ENCODE data around the gene LRRC4C. TPM values are rescaled to one million over a fixed set of nuclear protein-coding genes. Genes with fewer than 3 reads are reported as not detected.

Gene LRRC4C
- 0.62 TPM for total RNA-seq
- long read RNA-seq, result 0 reads

DNA sequence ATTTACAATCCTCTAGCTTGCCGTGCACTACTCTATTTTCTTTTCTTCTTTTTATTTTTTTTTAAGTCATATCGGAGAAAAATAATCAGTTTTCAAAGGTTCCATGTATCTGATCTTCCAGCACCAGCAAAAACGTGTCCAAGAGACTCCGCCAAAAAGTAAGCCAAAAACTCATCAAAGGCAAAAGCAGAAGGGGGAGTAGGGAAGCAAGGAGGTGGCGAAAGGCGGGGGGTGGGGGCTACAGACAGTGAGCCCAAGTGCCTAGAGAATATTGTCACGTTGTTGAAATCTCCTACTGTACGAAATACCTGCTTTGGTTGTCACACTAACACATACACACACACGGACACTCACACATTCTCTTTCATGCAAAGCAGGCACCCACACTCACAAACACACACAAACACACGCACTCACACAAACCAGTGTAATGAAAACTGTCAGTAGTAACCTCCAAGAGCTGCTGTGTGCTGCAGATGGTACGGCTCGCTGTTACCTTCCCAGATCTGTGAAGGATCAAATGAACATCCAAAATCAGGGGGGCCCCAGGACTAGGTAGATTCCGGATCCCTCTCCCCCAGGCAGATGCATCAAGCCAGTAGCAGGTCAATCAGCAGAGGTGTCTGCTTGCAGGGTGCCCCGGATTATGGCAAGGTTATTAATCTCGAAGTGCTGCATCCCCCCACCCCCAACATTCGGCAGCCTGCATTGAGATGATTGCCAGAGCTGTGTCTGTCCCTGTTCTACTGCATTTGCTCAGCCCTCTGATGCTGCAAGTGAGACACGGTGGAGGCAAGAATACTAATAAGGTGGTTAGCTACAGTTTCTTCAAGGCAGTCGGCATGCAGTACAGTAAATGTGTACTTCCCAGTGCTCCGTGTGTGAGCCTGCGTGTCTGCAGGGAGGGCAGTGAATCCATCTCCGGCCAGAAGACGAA lies at the start of gene LRRC4C:
LRRC4C (minus strand) TSS at position 188 of the 937 bp plus-strand sequence.
- DNase-seq (no peak), ATAC-seq (ENCODE audit: poor library complexity) (no peak)
- intact Hi-C loops (cut with DNase I), result loop anchor here (5.0 kb wide), 1 partner anchor 1828 kb away; no protein-coding TSS in a partner anchor

DNA sequence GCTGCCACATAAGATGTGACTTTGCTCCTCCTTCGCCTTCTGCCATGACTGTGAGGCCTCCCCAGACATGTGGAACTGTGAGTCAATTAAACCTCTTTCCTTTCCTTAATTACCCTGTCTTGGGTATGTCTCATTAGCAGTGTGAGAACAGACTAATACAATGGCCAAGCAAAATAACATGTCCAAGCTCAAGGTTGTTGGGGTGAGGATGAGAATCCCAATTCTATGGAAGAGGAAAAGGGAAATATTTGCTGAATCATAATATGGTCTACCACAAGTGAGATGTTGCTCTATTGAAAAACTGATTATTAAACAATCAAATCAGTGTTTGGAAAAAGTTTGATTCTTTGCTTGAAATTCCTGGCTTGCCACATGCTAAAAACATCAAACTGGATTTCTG lies 48.7 kb upstream of the LRRC4C start:
- intact Hi-C loops (cut with DNase I), result no loop called here
- DNase-seq, result no peak
- ATAC-seq (ENCODE audit: poor library complexity), result no peak

DNA sequence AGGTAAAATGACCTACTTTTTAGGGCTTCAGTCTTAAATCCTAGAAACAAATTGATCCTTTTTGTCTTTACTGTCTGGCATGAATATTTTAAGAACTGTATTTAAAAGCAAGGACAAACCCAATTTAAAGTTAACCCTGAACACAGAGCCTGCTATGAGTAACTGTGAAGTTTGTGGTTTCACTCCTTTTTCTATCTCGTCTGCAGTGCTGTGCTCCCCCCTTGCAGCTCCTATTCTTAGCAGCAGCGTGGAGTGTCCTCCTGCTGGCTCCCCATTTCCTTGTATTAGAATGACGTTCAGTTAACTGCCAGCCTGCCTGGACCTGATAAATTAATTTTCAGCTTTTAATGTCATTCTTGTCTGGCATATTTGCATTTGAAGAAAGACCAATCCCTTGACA lies 40.0 kb upstream of the LRRC4C start:
- no peak for ATAC-seq (ENCODE audit: poor library complexity)
- no peak for DNase-seq
- intact Hi-C loops (cut with DNase I), result no loop called here

DNA sequence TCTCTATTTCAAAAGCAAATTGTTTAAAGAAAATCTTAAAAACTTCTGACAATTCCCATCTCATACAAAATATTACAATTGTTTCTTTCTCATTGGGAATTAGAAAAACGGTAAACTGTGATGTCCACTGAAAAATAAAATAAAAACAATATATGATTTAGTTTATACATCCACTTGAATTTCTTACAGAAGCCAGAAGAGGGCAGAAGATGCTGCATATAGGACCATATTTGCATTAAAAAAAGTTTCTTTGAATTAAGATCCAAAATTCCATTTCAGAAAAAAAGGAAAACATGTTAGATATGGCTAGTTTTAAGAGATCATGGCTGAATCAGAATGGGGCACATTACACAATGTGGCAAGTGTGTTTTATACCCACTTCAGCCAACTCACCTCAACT lies 39.3 kb upstream of the LRRC4C start:
- intact Hi-C loops (cut with DNase I), result no loop called here
- DNase-seq (no peak), ATAC-seq (ENCODE audit: poor library complexity) (no peak)

- ATAC-seq (ENCODE audit: poor library complexity), result no peak
- intact Hi-C loops (cut with DNase I), result no loop called here
These were observed 38.5 kb upstream of the LRRC4C start for GRCh38 chr11:41497974-41498373.

DNA sequence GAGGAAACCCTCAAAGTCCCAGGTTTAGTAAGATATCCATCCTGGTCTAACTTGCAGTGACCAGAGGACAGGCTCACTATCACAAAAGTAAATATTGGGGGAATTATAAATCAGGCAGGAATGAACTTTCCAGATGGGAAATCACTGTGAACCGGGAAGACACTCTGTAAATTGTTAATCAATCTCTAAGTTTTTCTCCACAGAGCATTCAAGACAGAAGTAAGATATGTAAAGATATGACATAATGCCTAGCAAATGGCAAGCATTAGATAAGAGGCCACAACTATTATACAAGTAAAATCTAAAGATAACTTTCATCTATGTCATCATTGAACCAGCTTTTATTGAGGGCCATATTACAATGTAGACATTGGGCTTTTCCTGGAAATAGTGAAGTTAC lies 35.3 kb upstream of the LRRC4C start:
- no peak for DNase-seq
- intact Hi-C loops (cut with DNase I), result no loop called here
- no peak for ATAC-seq (ENCODE audit: poor library complexity)

More at GRCh38 chr11:41497974-41498373, 38.5 kb upstream of the LRRC4C start:
- DNase-seq, result no peak

GRCh38 chr11:41486424-41486823 lies 27.0 kb upstream of the LRRC4C start:
- intact Hi-C loops (cut with DNase I), result no loop called here
- no peak for DNase-seq
- no peak for ATAC-seq (ENCODE audit: poor library complexity)

DNA sequence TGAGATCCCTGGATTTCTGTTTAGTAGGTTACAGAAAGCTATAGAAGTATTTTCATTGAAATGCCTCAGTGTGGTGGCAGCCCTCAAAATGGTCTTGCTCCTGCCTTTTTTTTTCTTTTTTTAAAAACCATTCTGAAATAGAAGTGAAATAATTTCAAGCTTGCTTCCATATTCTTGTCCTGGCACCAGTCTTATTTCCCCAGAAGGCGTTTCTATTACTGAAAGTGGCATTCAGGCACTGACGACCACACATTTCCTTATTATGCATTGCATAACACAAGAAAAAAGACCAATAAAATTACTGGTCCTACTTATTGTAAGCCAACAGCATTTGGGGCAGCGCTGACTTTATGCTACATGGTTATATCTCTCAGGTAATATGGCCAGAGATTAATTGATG lies 24.5 kb upstream of the LRRC4C start:
- DNase-seq (no peak), ATAC-seq (ENCODE audit: poor library complexity) (no peak)
- intact Hi-C loops (cut with DNase I), result no loop called here

- intact Hi-C loops (cut with DNase I), result no loop called here
- ATAC-seq (ENCODE audit: poor library complexity), result no peak
- DNase-seq, result no peak
These were observed 19.7 kb upstream of the LRRC4C start for GRCh38 chr11:41479179-41479578.

- intact Hi-C loops (cut with DNase I), result loop anchor here (5.0 kb wide), 1 partner anchor 1826 kb away; no protein-coding TSS in a partner anchor
- ATAC-seq (ENCODE audit: poor library complexity), result no peak
These were observed 1.7 kb upstream of the LRRC4C start for GRCh38 chr11:41461057-41461681.

DNA sequence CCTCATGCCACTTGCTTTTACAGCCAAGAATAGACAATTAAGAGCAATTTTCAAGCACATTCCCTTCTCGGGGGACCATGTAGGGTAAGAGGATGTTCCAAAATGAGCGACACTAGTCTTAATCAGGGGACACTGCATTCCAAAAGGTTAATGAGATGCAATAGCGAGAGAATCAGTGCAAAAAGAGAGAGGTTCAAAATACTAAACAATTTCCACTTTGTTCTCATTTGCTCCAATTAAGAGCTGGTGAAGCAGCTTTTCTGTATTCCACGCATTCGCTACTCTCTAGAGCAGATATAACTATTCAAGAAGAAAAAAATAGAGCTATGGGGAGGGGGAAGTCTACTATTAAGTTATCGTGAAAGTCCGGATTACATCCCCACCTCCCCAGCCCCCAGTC lies 811 bp downstream of the LRRC4C start:
- ATAC-seq (ENCODE audit: poor library complexity) (no peak), DNase-seq (no peak)
- intact Hi-C loops (cut with DNase I), result no loop called here

More at GRCh38 chr11:41461057-41461681, 1.7 kb upstream of the LRRC4C start:
- DNase-seq, result no peak

DNA sequence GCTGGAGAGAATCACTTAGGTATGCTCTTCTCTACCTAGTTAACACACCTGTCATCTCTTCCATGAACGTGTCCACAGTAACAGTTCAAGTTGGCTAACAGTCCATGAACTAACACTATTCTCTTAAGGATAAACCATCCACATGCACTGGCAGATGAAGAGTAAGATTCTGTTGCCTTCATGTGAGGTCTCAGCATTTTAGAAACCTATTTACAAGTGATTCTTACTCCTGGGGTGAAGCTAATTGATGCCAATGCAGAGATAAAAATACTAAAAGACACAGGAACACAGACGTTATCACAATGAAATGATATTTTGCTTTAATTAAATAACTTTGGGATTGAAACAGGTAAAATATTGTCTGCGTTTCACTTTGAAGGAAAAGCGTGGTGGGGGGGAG lies 1.3 kb downstream of the LRRC4C start:
- intact Hi-C loops (cut with DNase I), result no loop called here
- DNase-seq, result no peak
- no peak for ATAC-seq (ENCODE audit: poor library complexity)

DNA sequence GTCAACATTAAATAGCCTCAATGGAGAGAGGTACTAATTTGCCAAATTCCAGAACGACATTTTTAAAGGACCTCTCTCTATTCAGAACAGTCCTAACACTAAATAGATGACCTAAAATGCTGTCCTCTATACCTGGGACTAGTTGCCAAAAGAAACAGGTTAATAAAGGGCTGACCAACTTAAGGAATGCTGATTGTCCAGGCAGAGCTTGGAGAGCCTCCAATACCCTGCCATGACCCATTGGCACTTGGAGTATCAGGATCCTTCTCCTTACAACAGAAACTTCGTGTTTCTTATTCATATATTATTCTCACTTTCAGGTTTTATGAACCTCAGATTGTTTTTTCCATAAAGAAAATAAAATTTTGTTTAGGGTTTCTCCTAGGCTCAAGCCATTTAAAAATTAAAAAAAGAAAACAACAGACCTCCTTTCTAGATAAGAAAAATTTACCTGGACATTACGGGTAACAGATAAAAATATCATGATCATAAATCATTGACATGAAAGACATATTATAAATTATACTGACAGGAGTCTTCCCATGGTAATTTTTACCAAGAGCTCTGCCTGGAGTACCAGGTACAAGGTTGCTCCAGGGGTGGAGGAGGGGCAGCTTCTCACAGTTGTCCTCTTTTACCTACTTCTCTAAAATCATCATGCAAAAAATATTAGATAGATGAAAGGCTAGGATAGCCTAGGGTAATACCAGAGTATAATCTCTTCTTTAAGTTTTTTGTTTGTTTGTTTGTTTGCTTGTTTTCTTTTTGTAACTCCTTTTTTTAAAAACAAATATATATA lies 2.0 kb downstream of the LRRC4C start:
- intact Hi-C loops (cut with DNase I), result no loop called here
- no peak for ATAC-seq (ENCODE audit: poor library complexity)
- no peak for DNase-seq

- no peak for ATAC-seq (ENCODE audit: poor library complexity)
- DNase-seq, result no peak
- intact Hi-C loops (cut with DNase I), result no loop called here
These were observed 3.2 kb downstream of the LRRC4C start for GRCh38 chr11:41456269-41456668.

- DNase-seq (no peak), ATAC-seq (ENCODE audit: poor library complexity) (no peak)
- intact Hi-C loops (cut with DNase I), result no loop called here
These were observed 8.4 kb downstream of the LRRC4C start for GRCh38 chr11:41451011-41451410.

DNA sequence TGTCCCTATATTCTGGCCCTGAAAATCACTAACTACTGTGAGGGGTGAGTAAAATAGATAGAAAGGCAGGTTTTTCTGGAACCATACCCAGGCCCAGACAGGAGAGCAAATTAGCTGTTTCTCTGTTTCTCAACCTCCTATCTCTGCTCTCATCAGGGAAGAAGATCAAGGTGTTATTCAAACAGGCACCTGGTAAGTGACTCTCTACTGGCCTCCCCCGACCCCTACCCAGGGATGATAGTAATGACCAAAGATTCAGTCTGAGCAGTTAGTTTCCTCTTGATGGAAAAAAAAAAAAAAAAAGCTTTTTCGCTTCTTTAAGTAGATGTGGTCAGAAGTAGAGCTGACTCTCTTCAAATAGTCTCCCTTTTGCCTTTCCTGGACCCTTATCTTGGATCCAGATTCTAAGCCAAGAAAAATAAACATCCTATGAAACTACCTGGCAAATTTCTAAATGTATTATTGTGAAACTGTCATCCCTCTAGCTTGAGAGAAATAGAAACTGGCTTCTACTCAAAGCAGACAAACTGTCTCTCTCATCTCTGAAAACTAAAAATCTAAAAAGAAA lies 9.9 kb downstream of the LRRC4C start:
- no peak for ATAC-seq (ENCODE audit: poor library complexity)
- DNase-seq, result no peak
- intact Hi-C loops (cut with DNase I), result no loop called here

- DNase-seq (no peak), ATAC-seq (ENCODE audit: poor library complexity) (no peak)
- intact Hi-C loops (cut with DNase I), result no loop called here
These were observed 12.9 kb downstream of the LRRC4C start for GRCh38 chr11:41446566-41446965.

DNA sequence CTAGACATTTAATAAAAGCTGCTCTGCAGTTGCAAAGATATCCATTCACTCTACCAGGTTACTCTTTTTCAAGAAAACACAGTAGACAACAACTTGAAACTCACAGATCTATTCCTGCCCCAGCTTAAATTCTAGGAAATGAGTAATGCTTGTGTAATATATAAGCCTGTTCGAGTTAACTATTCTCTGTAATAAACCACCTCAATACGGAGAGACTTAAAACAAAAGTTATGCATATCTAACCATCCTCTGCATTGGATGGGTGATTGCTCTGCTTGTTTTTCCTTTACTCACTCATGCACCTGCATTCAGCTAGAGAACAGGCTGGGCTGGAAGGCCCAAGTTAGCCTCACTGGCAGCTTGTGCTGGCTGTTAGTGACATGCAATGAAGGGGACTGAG lies 13.3 kb downstream of the LRRC4C start:
- intact Hi-C loops (cut with DNase I), result no loop called here
- ATAC-seq (ENCODE audit: poor library complexity) (no peak), DNase-seq (no peak)

- DNase-seq, result no peak
- intact Hi-C loops (cut with DNase I), result no loop called here
- ATAC-seq (ENCODE audit: poor library complexity), result no peak
These were observed 22.4 kb downstream of the LRRC4C start for GRCh38 chr11:41437006-41437490.
